Ureter (tissue), 1 donor: Measurements from ENCODE around the gene ITGBL1. TPM values are rescaled to one million over a fixed set of nuclear protein-coding genes. Genes with fewer than 3 reads are reported as not detected.

Experiments
- DNase-seq: peaks from one replicate; pipeline ENCODE4 v3.0.0-alpha.2; 2020; ENCODE audit warnings: low spot score
- total RNA-seq: library from RNA; stranded (reverse); gene quantifications from one replicate; pipeline ENCODE4 v1.2.4, GENCODE V29; 2023
- donor health status: DM: yes; HTN: yes; CAD: no.

The ITGBL1 gene
- total RNA-seq, 1 donor from 2014 or later, result 1.9 TPM

DNA sequence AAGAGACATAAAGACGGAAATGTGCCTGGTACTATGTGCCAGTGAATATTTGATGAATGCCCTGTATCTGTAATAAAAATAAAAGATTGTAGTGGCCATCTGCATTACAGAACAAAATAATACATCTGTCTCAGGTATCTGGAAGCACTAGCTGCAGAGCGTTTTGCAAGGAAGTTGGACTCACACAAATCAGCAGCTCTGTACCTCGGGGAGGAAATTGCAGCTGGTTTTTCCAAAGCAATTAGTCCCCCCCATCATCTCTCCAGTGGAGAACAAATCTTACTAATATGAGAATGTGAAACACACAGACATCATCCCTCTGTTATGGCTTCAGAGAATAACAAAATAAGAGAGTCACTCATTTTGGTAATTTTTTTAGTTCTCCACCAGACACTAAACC, 245.3 kb downstream of the ITGBL1 start:
- DNase-seq, result no peak

DNA sequence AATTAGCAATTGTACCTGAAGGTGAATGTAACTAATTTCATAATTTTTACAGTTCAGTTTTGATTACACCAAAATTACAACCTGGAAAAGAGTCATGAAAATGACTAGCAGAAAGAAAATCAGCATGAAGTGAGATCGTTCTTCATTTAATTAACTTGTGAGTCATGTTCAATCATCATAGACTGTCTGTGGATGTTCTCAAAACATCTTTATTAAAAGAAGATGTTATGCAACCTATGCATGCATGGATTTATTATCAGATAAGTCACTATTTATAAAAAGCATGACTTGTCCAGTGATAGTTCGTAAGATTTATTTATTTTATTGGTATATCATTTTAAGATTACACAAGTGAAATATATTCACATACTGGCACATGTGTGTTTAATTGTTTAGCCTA, 245.9 kb downstream of the ITGBL1 start:
- DNase-seq, result no peak

DNA sequence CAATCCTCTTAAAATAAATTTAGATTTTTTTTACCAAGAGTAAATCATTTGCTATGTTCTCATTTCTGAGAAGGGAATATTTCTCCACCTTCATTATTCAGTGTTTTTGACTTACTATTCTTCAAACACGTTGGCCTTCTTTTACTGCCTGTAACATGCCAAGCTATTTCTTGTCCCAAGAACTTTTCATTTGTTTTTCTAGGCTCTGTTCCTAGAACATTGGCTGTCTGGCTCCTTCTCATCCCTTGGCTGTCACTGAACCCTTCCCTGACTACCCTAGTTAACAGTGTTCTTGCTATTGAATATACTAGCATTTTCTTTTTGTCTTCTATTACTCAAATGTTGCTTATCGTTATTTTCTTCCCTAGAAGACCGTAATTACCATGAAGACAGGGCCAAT, 248.1 kb downstream of the ITGBL1 start:
- peak; percentile 50 for DNase-seq

GRCh38 chr13:101703081-101703480, 250.6 kb downstream of the ITGBL1 start:
- DNase-seq, result no peak

DNA sequence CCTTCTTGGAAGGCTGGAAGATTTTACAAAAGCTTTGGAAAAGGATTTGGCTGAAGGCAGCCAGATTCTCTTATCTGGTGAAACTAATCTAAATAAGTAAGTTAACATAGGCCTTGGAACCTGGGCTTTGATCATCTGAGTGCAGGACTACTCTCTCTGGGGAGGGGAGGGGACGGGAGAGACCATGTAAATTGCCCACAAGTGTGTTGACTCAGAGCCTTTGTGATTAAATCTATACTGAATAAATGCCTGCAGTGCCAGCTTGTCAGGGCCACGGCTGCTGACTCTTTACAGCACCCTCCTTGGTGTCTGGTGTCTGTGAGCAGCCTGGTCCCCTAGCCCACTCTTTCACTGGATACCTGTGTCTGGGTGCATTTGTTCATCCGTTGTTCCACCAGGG, 251.4 kb downstream of the ITGBL1 start:
- DNase-seq, result no peak

- DNase-seq, result peak; percentile 42
Measured at GRCh38 chr13:101706651-101707050, 254.2 kb downstream of the ITGBL1 start.

GRCh38 chr13:101707659-101708058, 255.2 kb downstream of the ITGBL1 start:
- no peak for DNase-seq

DNA sequence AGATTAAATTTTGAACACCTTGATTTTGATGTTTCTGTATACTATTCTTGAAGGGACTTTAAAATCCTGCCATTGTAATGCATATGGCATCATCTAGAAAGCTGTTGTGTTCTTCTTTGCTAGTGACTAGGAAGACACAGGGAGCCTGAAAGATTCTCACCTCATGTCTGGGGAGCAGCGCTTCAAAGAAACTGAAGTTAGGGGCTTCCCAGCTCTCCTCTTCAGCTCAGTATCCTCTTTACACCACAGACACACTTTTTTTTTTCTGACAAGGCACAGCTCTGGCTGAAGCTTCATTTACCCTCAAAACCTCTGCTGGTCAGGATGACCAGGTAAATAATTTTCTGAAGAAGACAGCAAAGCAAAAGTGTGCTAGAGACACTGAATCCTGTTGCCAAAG, 255.6 kb downstream of the ITGBL1 start:
- DNase-seq, result no peak

DNA sequence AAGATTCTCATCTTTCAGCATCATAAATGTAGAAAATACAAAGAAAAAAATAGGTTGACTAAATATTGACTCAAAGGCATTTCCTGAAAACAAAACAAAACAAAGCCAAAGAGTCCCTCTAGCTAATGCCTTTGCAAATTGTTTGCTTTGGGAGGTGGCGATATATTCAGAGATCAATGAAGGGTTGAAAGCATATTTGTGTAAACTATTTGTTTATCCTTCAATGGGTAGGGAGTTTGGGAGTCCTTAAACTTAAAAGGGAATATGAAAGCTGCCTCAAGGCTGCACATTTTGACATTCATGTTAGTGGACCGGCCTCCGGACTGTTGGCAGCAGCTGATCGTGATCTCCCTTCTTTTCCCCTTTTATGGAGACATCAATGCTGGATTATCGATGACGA, 257.5 kb downstream of the ITGBL1 start:
- DNase-seq, result no peak

DNA sequence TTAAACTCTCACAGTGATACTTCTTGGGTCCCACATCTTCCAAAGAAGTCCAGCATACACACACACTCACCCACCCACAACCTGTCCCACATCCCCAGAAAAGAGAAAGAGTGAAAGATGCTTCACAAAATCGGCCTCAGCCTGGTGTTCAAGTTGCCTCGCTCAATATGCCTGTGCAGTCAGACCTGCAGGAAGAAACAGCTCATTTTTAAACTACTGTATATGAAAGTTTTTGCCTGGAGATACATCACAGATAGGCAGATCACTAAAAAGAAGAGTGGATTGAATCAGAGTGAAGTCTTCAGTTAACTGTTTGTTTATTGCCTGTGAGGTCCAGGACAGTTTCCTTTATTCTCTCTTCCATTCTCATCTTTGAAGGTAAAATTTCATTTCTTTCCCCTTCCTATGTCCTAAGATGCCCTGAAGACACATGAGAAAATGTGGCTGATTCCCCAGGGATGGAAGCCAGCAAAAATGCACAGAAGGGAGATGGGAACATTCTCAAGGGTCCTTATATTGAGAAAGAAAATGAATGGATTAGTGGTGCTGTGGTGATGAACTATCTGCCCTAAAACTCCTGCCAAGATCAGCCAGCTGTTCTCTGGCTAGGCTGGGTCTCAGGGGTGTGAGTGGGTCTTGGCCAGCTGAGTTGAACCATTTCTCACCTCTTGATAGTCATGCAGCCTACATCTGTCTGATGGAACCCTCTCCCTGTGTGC, 259.0 kb downstream of the ITGBL1 start:
- no peak for DNase-seq

DNA sequence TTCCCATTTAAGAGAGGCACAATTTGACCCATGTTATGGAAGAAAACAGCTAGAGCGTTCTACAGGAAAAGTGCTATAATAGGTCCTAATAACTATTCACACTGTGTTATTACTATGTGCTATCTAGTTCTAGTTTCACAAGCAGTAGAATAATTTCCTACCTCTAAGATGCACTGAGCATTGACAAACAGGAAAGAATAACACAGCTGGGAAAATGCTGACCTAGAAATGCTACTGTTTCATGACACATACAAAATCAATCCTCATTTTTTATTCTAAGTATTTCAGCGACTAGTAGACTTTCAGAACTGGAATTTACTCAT, 259.5 kb downstream of the ITGBL1 start:
- DNase-seq, result no peak

DNA sequence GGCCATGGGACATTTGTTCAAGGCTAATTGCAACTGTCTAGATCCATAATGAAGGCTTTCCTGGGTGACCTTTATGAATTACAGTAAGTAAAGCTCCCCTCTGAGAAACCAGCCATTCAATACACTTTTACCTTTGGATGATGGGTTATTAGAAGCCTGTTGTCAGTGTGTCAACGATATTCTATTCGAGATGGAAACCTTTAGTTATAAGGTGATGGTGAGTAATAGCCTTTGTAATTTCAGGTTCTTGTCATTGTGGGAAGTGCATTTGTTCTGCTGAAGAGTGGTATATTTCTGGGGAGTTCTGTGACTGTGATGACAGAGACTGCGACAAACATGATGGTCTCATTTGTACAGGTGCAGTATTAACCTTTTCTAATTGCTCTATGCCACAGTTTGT, 261.7 kb downstream of the ITGBL1 start:
- no peak for DNase-seq

- DNase-seq, result no peak
Measured at GRCh38 chr13:101717353-101717752, 264.9 kb downstream of the ITGBL1 start.

DNA sequence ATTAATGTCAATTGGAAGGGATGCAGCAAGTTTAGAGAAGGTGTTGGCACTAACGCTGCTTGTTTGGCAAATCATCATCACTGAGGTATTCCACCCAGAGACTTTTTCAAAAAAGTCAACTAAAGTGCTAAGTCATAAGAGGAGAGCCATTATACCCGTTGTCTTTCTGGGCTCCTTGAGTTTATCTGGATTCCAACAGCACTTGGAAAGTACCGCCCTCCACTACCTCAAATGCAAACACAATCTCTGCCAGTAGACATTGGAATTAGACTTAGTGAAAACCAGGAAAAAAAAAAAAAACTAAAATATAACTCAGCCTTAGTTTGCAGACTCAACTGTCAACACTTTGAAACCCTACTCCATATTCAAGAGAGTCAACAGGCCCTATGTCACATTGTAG, 266.0 kb downstream of the ITGBL1 start:
- DNase-seq, result no peak

GRCh38 chr13:101726681-101727080, 274.2 kb downstream of the ITGBL1 start:
- no peak for DNase-seq

- no peak for DNase-seq
Measured at GRCh38 chr13:101727118-101727517, 274.6 kb downstream of the ITGBL1 start.

- DNase-seq, result no peak
Measured at GRCh38 chr13:101728021-101728420, 275.5 kb downstream of the ITGBL1 start.

DNA sequence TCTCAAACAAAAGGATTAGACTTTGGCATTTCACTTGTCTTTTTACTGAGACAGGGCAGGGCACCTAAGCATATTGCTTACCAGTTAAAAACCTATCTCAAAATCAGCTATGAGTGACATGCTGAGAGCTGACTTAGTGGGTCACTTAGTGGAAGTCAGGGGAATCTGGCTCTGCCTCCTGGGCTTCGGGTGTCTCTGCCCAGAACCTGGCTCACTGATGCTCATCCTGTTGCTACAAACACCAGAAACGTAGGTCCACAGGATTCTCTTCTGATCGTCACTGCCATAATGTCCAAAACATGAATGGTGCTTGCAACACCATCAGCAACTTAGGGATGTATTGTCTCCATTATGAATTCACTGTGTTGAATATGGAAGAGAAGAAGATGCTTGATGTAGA, 276.1 kb downstream of the ITGBL1 start:
- no peak for DNase-seq

DNA sequence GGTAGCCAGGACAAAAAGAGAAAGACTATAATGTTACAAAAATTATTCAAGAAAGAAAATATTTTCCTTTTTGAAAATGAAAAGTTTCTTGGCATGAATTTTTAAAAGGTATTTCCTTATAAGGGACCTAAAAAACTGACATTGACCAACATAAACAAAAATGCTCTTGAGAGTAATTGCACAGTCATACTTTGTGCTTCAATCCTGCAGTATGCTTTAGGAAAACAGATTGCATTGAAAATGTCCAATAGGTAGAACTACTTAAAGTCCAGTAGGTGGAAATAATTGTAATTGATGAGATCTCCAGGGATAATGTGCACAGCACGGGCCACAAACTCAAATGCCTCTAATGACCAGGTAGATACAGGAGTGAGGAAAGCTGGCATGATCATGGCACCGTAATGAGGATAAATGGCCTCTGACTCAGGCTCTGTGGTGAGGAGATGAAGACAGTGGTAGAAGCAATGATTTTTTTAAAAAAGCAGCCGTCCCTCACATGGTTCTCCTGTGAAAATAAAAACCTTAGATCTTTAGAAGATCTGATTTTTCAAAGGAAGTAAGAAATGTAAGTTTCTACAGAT, 278.0 kb downstream of the ITGBL1 start:
- no peak for DNase-seq

DNA sequence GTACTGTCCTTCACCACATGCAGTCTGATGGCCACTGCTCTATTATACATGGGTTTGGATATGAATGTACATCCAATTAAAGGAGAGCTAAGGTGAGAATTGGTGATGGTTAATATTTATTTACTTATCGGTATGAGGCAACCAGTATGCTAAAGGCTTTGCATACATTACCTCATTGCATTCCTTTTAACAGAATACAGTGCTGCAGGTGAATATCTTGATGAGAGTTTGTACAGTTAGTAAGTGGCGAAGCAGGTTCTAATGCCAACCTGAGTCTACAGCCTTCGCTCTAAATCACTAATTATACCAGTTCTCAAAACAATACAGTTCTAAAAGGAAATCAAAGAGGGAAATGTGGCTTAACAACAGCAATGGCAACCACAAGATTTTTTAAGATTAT, 284.1 kb downstream of the ITGBL1 start:
- DNase-seq, result no peak

- DNase-seq, result no peak
Measured at GRCh38 chr13:101738336-101738735, 285.9 kb downstream of the ITGBL1 start.

DNA sequence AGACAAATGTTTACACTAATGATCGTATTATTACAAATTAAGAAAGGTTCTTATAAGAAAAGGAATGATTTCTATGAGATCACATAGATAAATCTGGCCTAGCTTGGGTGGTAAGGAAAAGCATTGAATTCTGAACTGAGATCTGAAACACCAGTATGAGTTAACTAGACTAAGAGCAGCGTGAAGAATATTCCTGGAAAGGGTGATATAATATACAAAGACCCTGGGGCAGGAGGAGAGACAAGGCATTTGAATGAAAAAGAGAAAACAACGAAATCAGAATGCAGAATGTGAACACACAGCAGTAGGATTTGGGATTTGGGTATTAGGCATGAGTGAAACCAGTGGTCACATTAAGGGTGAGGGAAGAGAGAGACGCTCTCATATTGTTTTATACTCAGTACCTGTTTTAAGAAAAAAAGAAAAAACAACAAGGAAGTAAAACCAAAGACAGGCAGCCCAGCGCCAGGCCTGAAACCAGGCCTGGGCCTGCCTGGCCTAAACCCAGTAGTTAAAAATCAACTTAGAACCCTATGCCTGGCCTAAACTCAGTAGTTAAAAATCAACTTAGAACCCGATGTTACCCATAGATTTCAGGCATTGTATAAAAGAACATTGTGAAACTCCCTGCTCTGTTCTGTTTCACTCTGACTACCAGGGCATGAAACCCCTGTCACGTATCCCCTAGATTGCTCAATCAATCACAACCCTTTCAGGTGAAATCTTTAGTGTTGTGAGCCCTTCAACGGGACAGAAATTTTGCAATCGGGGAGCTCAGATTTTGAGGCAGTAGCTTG, 287.1 kb downstream of the ITGBL1 start:
- DNase-seq, result no peak

- no peak for DNase-seq
Measured at GRCh38 chr13:101746513-101746912, 294.0 kb downstream of the ITGBL1 start.
